Measurements from ENCODE around the gene SPTBN1.
A peak's percentile ranks its signal among the peaks of the same experiment; 100 is the strongest.

The SPTBN1 gene

GRCh38 chr2:54634564-54635511 lies 178.7 kb downstream of the SPTBN1 start:
- Histone ChIP-seq H3K36me3 (ENCODE audit: control insufficient read depth, low read depth, low read length) (peaks cover 80% of the 10 kb centered on the region), H3K4me3 (ENCODE audit: low read length) (no peak overlapping the region), H3K9ac (ENCODE audit: low read length) (no peak overlapping the region), H3K27ac (ENCODE audit: low read length) (peak overlapping the region; percentile 7), H3K27me3 (ENCODE audit: control insufficient read depth, insufficient read depth, low read length) (no peaks in the 10 kb centered on the region), H3K4me1 (ENCODE audit: control insufficient read depth, low read depth, low read length) (peaks cover 13% of the 10 kb centered on the region), H3K9me3 (ENCODE audit: control insufficient read depth, low read depth, low read length) (no peaks in the 10 kb centered on the region)

GRCh38 chr2:54635554-54636152 lies 179.5 kb downstream of the SPTBN1 start:
- no peaks in the 10 kb centered on the region for H3K9me3 ChIP-seq (ENCODE audit: control insufficient read depth, low read depth, low read length)
- no peak overlapping the region for H3K27ac ChIP-seq (ENCODE audit: low read length)
- H3K27me3 ChIP-seq (ENCODE audit: control insufficient read depth, insufficient read depth, low read length) = no peaks in the 10 kb centered on the region
- no peak overlapping the region for H3K4me3 ChIP-seq (ENCODE audit: low read length)
- H3K4me1 ChIP-seq (ENCODE audit: control insufficient read depth, low read depth, low read length) = peaks cover 13% of the 10 kb centered on the region
- peaks cover 80% of the 10 kb centered on the region for H3K36me3 ChIP-seq (ENCODE audit: control insufficient read depth, low read depth, low read length)
- no peak overlapping the region for H3K9ac ChIP-seq (ENCODE audit: low read length)

GRCh38 chr2:54636415-54637139 lies 180.4 kb downstream of the SPTBN1 start:
- Histone ChIP-seq H3K9ac (ENCODE audit: low read length) (no peak overlapping the region), H3K4me3 (ENCODE audit: low read length) (no peak overlapping the region), H3K27ac (ENCODE audit: low read length) (no peak overlapping the region), H3K4me1 (ENCODE audit: control insufficient read depth, low read depth, low read length) (peaks cover 13% of the 10 kb centered on the region), H3K27me3 (ENCODE audit: control insufficient read depth, insufficient read depth, low read length) (no peaks in the 10 kb centered on the region), H3K9me3 (ENCODE audit: control insufficient read depth, low read depth, low read length) (no peaks in the 10 kb centered on the region), H3K36me3 (ENCODE audit: control insufficient read depth, low read depth, low read length) (peaks cover 73% of the 10 kb centered on the region)

DNA sequence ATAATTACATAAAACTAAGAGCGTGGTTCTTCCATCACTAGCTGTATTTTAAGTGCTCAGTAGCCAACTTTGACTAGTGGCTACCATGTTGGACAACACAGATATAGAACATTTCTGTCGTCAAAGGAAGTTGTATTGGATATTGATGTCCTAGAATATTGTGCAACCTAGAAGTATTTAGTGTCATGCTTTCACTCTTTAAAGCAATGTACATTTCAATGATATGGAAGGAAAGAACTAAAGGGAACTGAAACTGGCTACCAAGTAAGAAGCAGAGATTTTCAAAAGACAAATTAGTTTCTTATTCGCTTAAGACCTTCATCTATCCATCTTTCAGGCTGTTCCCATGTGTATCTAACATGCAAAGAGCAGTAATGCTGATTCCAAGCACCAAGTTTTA lies 182.0 kb downstream of the SPTBN1 start:
- H3K36me3 ChIP-seq (ENCODE audit: control insufficient read depth, low read depth, low read length) = peaks cover 71% of the 10 kb centered on the region

DNA sequence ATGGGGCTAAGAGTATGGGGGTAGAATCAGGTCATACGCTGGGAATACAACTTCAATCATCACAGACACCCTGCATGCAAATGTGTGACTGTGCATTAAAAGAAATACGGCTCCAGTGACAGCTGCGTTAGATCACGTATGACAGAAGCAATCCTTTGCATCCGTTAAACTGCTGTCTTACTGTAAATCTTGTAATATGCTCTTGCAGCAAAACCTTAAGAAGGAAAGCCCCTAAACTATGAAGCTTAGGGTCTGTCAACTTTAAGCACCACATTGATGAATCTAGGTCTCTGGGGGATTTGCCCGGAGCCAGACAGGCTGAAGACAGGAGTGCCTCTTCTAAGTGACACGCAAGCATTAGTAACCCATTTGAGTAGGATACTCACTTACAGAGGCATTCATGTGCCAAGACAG lies 182.7 kb downstream of the SPTBN1 start:
- no peak overlapping the region for H3K9ac ChIP-seq (ENCODE audit: low read length)
- no peaks in the 10 kb centered on the region for H3K27me3 ChIP-seq (ENCODE audit: control insufficient read depth, insufficient read depth, low read length)
- no peaks in the 10 kb centered on the region for H3K9me3 ChIP-seq (ENCODE audit: control insufficient read depth, low read depth, low read length)
- peaks cover 66% of the 10 kb centered on the region for H3K36me3 ChIP-seq (ENCODE audit: control insufficient read depth, low read depth, low read length)
- H3K4me1 ChIP-seq (ENCODE audit: control insufficient read depth, low read depth, low read length) = peaks cover 13% of the 10 kb centered on the region
- H3K4me3 ChIP-seq (ENCODE audit: low read length) = no peak overlapping the region
- H3K27ac ChIP-seq (ENCODE audit: low read length) = no peak overlapping the region

More for the DNA sequence above, 182.0 kb downstream of the SPTBN1 start:
- no peaks in the 10 kb centered on the region for H3K27me3 ChIP-seq (ENCODE audit: control insufficient read depth, insufficient read depth, low read length)
- H3K27ac ChIP-seq (ENCODE audit: low read length) = no peak overlapping the region
- no peaks in the 10 kb centered on the region for H3K9me3 ChIP-seq (ENCODE audit: control insufficient read depth, low read depth, low read length)
- no peak overlapping the region for H3K4me3 ChIP-seq (ENCODE audit: low read length)
- H3K9ac ChIP-seq (ENCODE audit: low read length) = no peak overlapping the region
- peaks cover 13% of the 10 kb centered on the region for H3K4me1 ChIP-seq (ENCODE audit: control insufficient read depth, low read depth, low read length)

DNA sequence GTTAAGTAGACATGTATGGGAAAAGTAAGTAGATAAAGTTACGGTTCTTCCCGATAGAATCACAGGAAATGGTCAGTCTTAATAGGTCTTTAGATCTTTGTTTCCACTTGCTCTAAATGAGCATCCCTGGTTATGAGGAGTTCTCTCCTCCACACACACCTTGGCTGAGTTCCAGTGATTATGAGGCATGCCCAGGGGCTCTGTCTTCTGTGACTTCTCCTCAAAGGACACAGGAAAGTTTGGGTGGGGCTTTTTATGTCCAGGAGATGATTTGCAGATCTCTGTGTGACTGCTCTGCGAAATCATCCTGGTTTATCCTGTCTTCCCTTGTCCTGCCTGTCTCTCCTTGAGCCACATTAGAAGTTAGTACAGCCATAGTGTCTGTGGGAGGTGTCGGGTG lies 183.5 kb downstream of the SPTBN1 start:
- H3K27ac ChIP-seq (ENCODE audit: low read length) = no peak overlapping the region
- H3K4me1 ChIP-seq (ENCODE audit: control insufficient read depth, low read depth, low read length) = peaks cover 9% of the 10 kb centered on the region
- H3K36me3 ChIP-seq (ENCODE audit: control insufficient read depth, low read depth, low read length) = peaks cover 73% of the 10 kb centered on the region

DNA sequence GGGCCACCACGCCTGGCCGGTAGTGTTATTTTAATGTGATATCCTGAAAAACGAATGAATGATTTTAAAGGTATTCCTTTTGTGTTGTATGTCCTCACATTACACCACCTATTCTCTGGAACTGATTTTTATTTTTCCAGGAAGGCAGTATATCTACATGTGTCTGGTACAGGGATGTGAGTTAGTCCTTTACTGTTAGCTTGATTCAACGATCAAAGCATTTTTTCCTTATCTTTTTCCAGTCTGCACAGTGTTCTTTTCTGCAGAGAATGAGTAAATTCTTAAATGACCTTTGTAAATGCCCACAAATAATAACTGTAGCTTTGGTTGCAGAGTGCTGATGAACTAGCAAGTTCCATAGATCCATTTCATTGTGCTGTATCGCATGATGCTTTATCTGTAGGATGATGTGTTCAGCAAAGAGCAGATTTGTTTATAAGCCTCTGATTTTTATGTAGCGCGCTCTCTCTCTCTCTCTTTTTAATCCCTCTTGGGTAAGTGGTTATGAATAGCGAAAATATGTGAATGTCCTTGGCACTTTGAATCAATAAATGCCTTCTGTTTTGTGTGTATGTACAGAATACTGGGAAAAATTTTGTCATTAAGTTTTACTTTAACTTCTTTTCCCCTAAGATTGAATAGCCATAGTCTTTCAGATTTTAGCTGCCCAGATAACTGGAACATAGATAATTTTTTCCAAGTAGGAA lies 184.9 kb downstream of the SPTBN1 start:
- no peaks in the 10 kb centered on the region for H3K9me3 ChIP-seq (ENCODE audit: control insufficient read depth, low read depth, low read length)
- peaks cover 82% of the 10 kb centered on the region for H3K36me3 ChIP-seq (ENCODE audit: control insufficient read depth, low read depth, low read length)
- no peak overlapping the region for H3K27ac ChIP-seq (ENCODE audit: low read length)
- no peaks in the 10 kb centered on the region for H3K27me3 ChIP-seq (ENCODE audit: control insufficient read depth, insufficient read depth, low read length)
- H3K4me1 ChIP-seq (ENCODE audit: control insufficient read depth, low read depth, low read length) = no peaks in the 10 kb centered on the region
- H3K4me3 ChIP-seq (ENCODE audit: low read length) = no peak overlapping the region
- no peak overlapping the region for H3K9ac ChIP-seq (ENCODE audit: low read length)

More for the DNA sequence above, 183.5 kb downstream of the SPTBN1 start:
- Histone ChIP-seq H3K9me3 (ENCODE audit: control insufficient read depth, low read depth, low read length) (no peaks in the 10 kb centered on the region), H3K9ac (ENCODE audit: low read length) (no peak overlapping the region), H3K4me3 (ENCODE audit: low read length) (no peak overlapping the region), H3K27me3 (ENCODE audit: control insufficient read depth, insufficient read depth, low read length) (no peaks in the 10 kb centered on the region)

DNA sequence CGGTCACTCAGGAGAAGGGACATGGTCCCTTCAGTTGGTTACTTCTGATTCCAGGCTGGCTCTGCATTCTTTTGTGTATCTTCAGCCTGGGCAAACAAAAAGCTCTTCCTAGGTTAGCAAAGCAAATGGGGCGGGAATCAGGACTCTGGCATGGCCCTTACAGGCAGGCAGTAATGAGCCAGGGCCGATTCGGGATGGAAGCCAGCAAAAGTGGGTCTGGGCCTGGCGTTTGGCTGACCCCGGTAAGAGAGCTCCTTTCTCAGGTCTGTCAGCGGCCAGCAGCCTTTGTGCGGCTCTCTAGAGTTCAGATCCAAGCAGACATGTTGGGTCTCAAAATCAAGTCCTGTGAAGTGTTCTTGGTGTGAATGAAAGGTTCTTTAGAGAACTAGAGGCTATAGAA lies 185.9 kb downstream of the SPTBN1 start:
- Histone ChIP-seq H3K4me3 (ENCODE audit: low read length) (no peak overlapping the region), H3K27ac (ENCODE audit: low read length) (no peak overlapping the region), H3K36me3 (ENCODE audit: control insufficient read depth, low read depth, low read length) (peaks cover 85% of the 10 kb centered on the region), H3K9me3 (ENCODE audit: control insufficient read depth, low read depth, low read length) (no peaks in the 10 kb centered on the region), H3K4me1 (ENCODE audit: control insufficient read depth, low read depth, low read length) (no peaks in the 10 kb centered on the region), H3K27me3 (ENCODE audit: control insufficient read depth, insufficient read depth, low read length) (no peaks in the 10 kb centered on the region), H3K9ac (ENCODE audit: low read length) (no peak overlapping the region)

DNA sequence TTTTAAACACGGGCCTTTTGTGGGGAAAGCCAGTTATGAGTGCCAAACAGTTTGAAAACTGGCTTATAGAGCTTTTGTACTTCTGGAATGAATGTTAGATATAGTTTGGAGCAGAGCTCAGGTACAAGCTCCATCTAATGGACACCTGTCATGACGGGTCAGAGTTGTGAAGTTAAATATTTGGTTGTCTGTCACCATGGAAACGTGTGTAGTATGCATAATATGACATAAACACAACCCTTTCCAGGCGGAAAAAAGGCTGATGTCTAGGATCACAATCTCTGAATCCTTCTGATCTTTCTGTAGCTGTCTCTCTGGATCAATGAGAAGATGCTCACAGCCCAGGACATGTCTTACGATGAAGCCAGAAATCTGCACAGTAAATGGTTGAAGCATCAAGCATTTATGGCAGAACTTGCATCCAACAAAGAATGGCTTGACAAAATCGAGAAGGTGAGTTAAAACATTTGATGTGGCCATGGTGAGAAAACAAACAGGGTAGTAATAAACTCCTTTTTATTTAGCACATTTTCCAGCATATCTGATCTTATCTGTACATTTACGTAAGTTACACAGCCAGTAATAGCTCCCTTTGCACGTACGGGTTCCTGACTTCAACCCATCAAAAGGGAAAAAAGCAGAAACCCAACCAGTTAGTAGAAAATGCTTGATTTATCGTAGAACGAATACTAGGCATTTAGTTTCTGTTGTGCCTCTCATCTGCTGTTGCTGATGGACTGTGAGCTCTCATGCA lies 186.7 kb downstream of the SPTBN1 start:
- no peaks in the 10 kb centered on the region for H3K9me3 ChIP-seq (ENCODE audit: control insufficient read depth, low read depth, low read length)
- H3K36me3 ChIP-seq (ENCODE audit: control insufficient read depth, low read depth, low read length) = peaks cover 85% of the 10 kb centered on the region
- H3K9ac ChIP-seq (ENCODE audit: low read length) = no peak overlapping the region
- H3K27me3 ChIP-seq (ENCODE audit: control insufficient read depth, insufficient read depth, low read length) = no peaks in the 10 kb centered on the region
- no peaks in the 10 kb centered on the region for H3K4me1 ChIP-seq (ENCODE audit: control insufficient read depth, low read depth, low read length)
- no peak overlapping the region for H3K27ac ChIP-seq (ENCODE audit: low read length)
- H3K4me3 ChIP-seq (ENCODE audit: low read length) = no peak overlapping the region

DNA sequence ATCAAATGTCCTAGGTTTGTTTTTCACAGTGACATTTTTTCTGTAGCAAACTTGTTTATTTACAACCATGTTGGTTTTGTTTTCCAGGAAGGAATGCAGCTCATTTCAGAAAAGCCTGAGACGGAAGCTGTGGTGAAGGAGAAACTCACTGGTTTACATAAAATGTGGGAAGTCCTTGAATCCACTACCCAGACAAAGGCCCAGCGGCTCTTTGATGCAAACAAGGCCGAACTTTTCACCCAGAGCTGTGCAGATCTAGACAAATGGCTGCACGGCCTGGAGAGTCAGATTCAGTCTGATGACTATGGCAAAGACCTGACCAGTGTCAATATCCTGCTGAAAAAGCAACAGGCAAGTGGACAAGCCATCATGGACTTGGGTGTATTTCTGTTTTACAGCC lies 188.1 kb downstream of the SPTBN1 start:
- no peaks in the 10 kb centered on the region for H3K27me3 ChIP-seq (ENCODE audit: control insufficient read depth, insufficient read depth, low read length)
- peaks cover 85% of the 10 kb centered on the region for H3K36me3 ChIP-seq (ENCODE audit: control insufficient read depth, low read depth, low read length)
- H3K4me1 ChIP-seq (ENCODE audit: control insufficient read depth, low read depth, low read length) = no peaks in the 10 kb centered on the region
- no peak overlapping the region for H3K4me3 ChIP-seq (ENCODE audit: low read length)
- no peak overlapping the region for H3K27ac ChIP-seq (ENCODE audit: low read length)
- H3K9me3 ChIP-seq (ENCODE audit: control insufficient read depth, low read depth, low read length) = no peaks in the 10 kb centered on the region
- H3K9ac ChIP-seq (ENCODE audit: low read length) = no peak overlapping the region
